Small intestine (tissue), 16 donors: Measurements from ENCODE around the gene IFITM5. TPM values are rescaled to one million over a fixed set of nuclear protein-coding genes. Genes with fewer than 3 reads are reported as not detected.

Source experiments
- DNase-seq, 2 donors: peaks; one replicate each; pipeline versions ENCODE4 v3.0.0 to v3.0.0-alpha.2; 2013
- FAIRE-seq: peaks from 2 replicates; lab custom pipeline; 2012; peaks lifted over from hg19 to GRCh38; lab: Jason Lieb, UNC
- H3K27ac ChIP-seq, 3 donors: one replicate each; pipeline ENCODE4 v1.5.1; 2013; ENCODE audit warnings: low read length in 2 of 3, mild to moderate bottlenecking in 2 of 3, control low read depth in 1 of 3, inconsistent platforms in 1 of 3, low read depth in 1 of 3, moderate library complexity in 1 of 3
- H3K27me3 ChIP-seq, 3 donors: one replicate each; pipeline ENCODE4 v1.6.1; 2013; ENCODE audit warnings: low read length in 3 of 3, inconsistent platforms in 1 of 3; ENCODE audit not compliant: control insufficient read depth in 3 of 3, insufficient read depth in 3 of 3
- H3K36me3 ChIP-seq, 3 donors: one replicate each; pipeline ENCODE4 v1.6.1; 2013; ENCODE audit warnings: low read length in 3 of 3, inconsistent platforms in 1 of 3, low read depth in 1 of 3, mild to moderate bottlenecking in 1 of 3, moderate library complexity in 1 of 3; ENCODE audit not compliant: control insufficient read depth in 3 of 3, insufficient read depth in 2 of 3
- H3K4me1 ChIP-seq, 3 donors: one replicate each; pipeline ENCODE4 v1.6.1; 2013; ENCODE audit warnings: low read length in 2 of 3, inconsistent platforms in 1 of 3, low read depth in 1 of 3, mild to moderate bottlenecking in 1 of 3, moderate library complexity in 1 of 3; ENCODE audit not compliant: control insufficient read depth in 3 of 3, insufficient read depth in 2 of 3
- H3K4me3 ChIP-seq, 3 donors: one replicate each; pipeline ENCODE4 v1.5.1; 2013; ENCODE audit warnings: low read length in 3 of 3, control low read depth in 1 of 3, inconsistent platforms in 1 of 3, low read depth in 1 of 3, mild to moderate bottlenecking in 1 of 3, moderate library complexity in 1 of 3
- H3K9me3 ChIP-seq, 2 donors: one replicate each; pipeline ENCODE4 v1.6.1; 2013; ENCODE audit warnings: low read depth in 1 of 2, low read length in 1 of 2; ENCODE audit not compliant: control insufficient read depth in 2 of 2, insufficient read depth in 1 of 2
- WGBS, 3 donors: extraction: QIAGEN DNeasy Blood & Tissue Kit; methylation state at CpG; one replicate each; pipeline ENCODE4 v1.1.7; 2013; 5-methylcytosine and 5-hydroxymethylcytosine counted together
- long read RNA-seq, 10 donors: transcript quantifications; one replicate each; lab custom pipeline, GENCODE V29; 2026
- polyA plus RNA-seq, 4 donors: library from polyadenylated mRNA; stranded (reverse) in 3 of 4; unstranded in 1 of 4; fragments of 200-250 nt in 3 of 4; fragments of 120-200 nt in 1 of 4; gene quantifications; one replicate each; pipeline versions ENCODE4 v1.2.1 to v1.2.3, GENCODE V29; 2013
- donor health status: healthy with polysubstance abuse.
- donor health status: control.
- donor health status: control.
- donor health status: Bipolar disorder and iron deficiency.
- donor health status: healthy.

IFITM5 gene
- under 1 TPM in 1 of 4 donors, not detected in 3; 0.90 TPM for polyA plus RNA-seq
- long read RNA-seq, donor 1: 0 reads
- long read RNA-seq, donor 2: 0 reads
- long read RNA-seq, donor 3: 0 reads
- long read RNA-seq, donor 4: 0 reads
- long read RNA-seq, donor 5: 0 reads
- long read RNA-seq, donor 6: 0 reads
- long read RNA-seq, donor 7: 0 reads
- long read RNA-seq, donor 8, partial matches to known transcripts: 62 of 62 reads
- long read RNA-seq, donor 8, other reads (novel, unspliced or antisense): 0 of 62 reads
- long read RNA-seq, donor 9: 0 reads
- long read RNA-seq, donor 10: 0 reads

- Histone ChIP-seq H3K4me1 (peaks cover 0 to 12% (median 0%) of the 10 kb centered on the region in 3 donors), H3K27ac (no peak within 1 kb of the TSS), H3K36me3 (peaks cover 0 to 17% (median 0%) of the 10 kb centered on the region in 3 donors), H3K27me3 (peaks cover 0 to 18% (median 0%) of the 10 kb centered on the region in 3 donors), H3K9me3 (no peaks in the 10 kb centered on the region), H3K4me3 (no peak within 1 kb of the TSS)
- FAIRE-seq: no peak
- no peak for DNase-seq
- 11 to 61% (median 36%) methylated on average over 35 to 40 of the region's 40 CpGs for WGBS, 3 donors
Observed at GRCh38 chr11:299081-299891, at the start of gene IFITM5. Gene IFITM5 (minus strand): TSS chr11:299526. CDS start chr11:299490, 36 bp downstream.

GRCh38 chr11:346529-346928 lies 47.2 kb upstream of the IFITM5 start:
- Histone ChIP-seq H3K36me3 (no peaks in the 10 kb centered on the region), H3K4me1 (peaks cover 0 to 19% (median 0%) of the 10 kb centered on the region in 3 donors), H3K4me3 (no peak overlapping the region), H3K27me3 (no peaks in the 10 kb centered on the region), H3K27ac (no peak overlapping the region), H3K9me3 (no peaks in the 10 kb centered on the region)
- DNase-seq: no peak
- no peak for FAIRE-seq
- WGBS, 3 donors: 80 to 86% (median 80%) methylated on average over 3 of the region's 3 CpGs

DNA sequence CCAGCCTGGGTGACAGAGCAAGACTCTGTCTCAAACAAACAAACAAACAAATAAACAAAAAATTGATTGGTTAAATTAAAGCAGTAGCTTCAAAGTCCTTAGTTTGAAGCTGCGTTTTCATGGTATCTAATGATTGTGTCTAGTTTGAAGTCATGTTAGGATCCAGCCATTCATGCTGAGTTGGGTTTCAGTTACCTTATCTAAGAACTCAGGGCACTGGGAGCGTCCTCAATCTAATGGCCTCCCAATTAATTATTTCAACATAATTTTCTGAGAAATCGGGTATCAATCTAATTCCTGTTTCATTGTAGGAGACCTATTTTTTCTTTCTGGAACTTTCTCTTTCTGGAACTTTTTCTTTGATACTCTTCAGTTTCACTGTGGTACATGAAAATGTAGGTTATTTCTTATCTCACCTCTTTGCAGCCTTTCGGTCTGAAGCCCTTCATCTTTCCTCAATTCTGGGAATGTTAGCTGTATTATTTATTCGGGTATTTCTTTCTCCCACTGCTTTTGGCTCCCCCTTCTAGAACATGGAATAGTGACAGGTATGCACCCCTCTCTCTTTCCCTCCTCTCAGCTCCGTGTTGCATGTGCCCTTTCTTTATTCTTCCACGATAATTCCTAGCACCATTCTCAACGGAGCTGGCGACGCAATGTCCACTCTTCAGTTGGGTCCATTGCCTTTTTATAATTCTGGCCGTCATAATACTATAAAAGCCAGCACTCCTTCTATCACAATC lies 45.7 kb upstream of the IFITM5 start:
- DNase-seq: no peak
- WGBS, 3 donors: 85 to 91% (median 90%) methylated on average over 11 of the region's 11 CpGs
- no peak overlapping the region for H3K4me3 ChIP-seq
- FAIRE-seq: no peak
- no peak overlapping the region for H3K27ac ChIP-seq
- H3K36me3 ChIP-seq: no peaks in the 10 kb centered on the region
- peaks cover 0 to 5% (median 0%) of the 10 kb centered on the region in 3 donors for H3K4me1 ChIP-seq
- H3K27me3 ChIP-seq: no peaks in the 10 kb centered on the region
- no peaks in the 10 kb centered on the region for H3K9me3 ChIP-seq

GRCh38 chr11:342328-342727 lies 43.0 kb upstream of the IFITM5 start:
- H3K27ac ChIP-seq: no peak overlapping the region
- H3K36me3 ChIP-seq: no peaks in the 10 kb centered on the region
- DNase-seq: no peak
- FAIRE-seq: no peak
- WGBS, 3 donors: 76 to 79% (median 78%) methylated on average over 3 of the region's 3 CpGs
- no peaks in the 10 kb centered on the region for H3K9me3 ChIP-seq
- no peak overlapping the region for H3K4me3 ChIP-seq
- H3K4me1 ChIP-seq: no peaks in the 10 kb centered on the region
- H3K27me3 ChIP-seq: no peaks in the 10 kb centered on the region

GRCh38 chr11:340539-341512 lies 41.5 kb upstream of the IFITM5 start:
- 82 to 85% (median 83%) methylated on average over 5 of the region's 5 CpGs for WGBS, 3 donors
- Histone ChIP-seq H3K9me3 (no peaks in the 10 kb centered on the region), H3K4me1 (peaks cover 0 to 11% (median 4%) of the 10 kb centered on the region in 3 donors), H3K4me3 (no peak overlapping the region), H3K36me3 (no peaks in the 10 kb centered on the region), H3K27ac (no peak overlapping the region), H3K27me3 (no peaks in the 10 kb centered on the region)
- DNase-seq: no peak
- FAIRE-seq: no peak

GRCh38 chr11:339963-340362 lies 40.6 kb upstream of the IFITM5 start:
- H3K27me3 ChIP-seq: no peaks in the 10 kb centered on the region
- peaks cover 0 to 17% (median 4%) of the 10 kb centered on the region in 3 donors for H3K4me1 ChIP-seq
- 92 to 95% (median 93%) methylated on average over 2 of the region's 2 CpGs for WGBS, 3 donors
- FAIRE-seq (no peak), DNase-seq (no peak)
- no peak overlapping the region for H3K27ac ChIP-seq
- H3K4me3 ChIP-seq: no peak overlapping the region
- H3K9me3 ChIP-seq: no peaks in the 10 kb centered on the region
- no peaks in the 10 kb centered on the region for H3K36me3 ChIP-seq

GRCh38 chr11:337711-338110 lies 38.4 kb upstream of the IFITM5 start:
- DNase-seq: no peak
- Histone ChIP-seq H3K9me3 (no peaks in the 10 kb centered on the region), H3K36me3 (no peaks in the 10 kb centered on the region), H3K4me1 (peaks cover 0 to 27% (median 7%) of the 10 kb centered on the region in 3 donors), H3K27ac (no peak overlapping the region), H3K4me3 (no peak overlapping the region), H3K27me3 (no peaks in the 10 kb centered on the region)
- WGBS, 3 donors: 90 to 96% (median 90%) methylated on average over 6 of the region's 6 CpGs
- no peak for FAIRE-seq
